IPS DF 4.7 (cell line): ENCODE data around the gene TCEA2.

Experiments used
- DNase-seq: peaks from one replicate; pipeline ENCODE4 v3.0.0-alpha.2; 2013; ENCODE audit warnings: low spot score; ENCODE audit errors: extremely low read depth

Gene TCEA2

GRCh38 chr20:64048402-64049044, 14.5 kb upstream of the TCEA2 start:
- no peak for DNase-seq

- no peak for DNase-seq
Measured at GRCh38 chr20:64049060-64049877, 13.7 kb upstream of the TCEA2 start, which contains the start of gene SOX18. Gene SOX18, minus strand, starts transcription at chr20:64049639. Its CDS starts 123 bp downstream, at chr20:64049516.

GRCh38 chr20:64049878-64050260, 13.1 kb upstream of the TCEA2 start:
- no peak for DNase-seq

GRCh38 chr20:64050261-64051032, 12.6 kb upstream of the TCEA2 start:
- no peak for DNase-seq

- DNase-seq, result no peak
Measured at GRCh38 chr20:64051033-64051452, 12.0 kb upstream of the TCEA2 start.

- DNase-seq, result no peak
Measured at GRCh38 chr20:64051561-64052325, 11.3 kb upstream of the TCEA2 start.

GRCh38 chr20:64052326-64052722, 10.7 kb upstream of the TCEA2 start:
- no peak for DNase-seq

GRCh38 chr20:64052987-64053840, 9.8 kb upstream of the TCEA2 start:
- DNase-seq, result no peak

- no peak for DNase-seq
Measured at GRCh38 chr20:64053841-64054661, 8.9 kb upstream of the TCEA2 start.

- DNase-seq, result no peak
Measured at GRCh38 chr20:64055396-64055892, 7.6 kb upstream of the TCEA2 start.

- DNase-seq, result no peak
Measured at GRCh38 chr20:64055893-64056638, 6.9 kb upstream of the TCEA2 start.

- no peak for DNase-seq
Measured at GRCh38 chr20:64056639-64056888, 6.4 kb upstream of the TCEA2 start.

GRCh38 chr20:64056889-64057627, 5.9 kb upstream of the TCEA2 start:
- no peak for DNase-seq

- no peak for DNase-seq
Measured at GRCh38 chr20:64057628-64058498, 5.1 kb upstream of the TCEA2 start.

GRCh38 chr20:64058536-64058935, 4.5 kb upstream of the TCEA2 start:
- no peak for DNase-seq

GRCh38 chr20:64062276-64062595, 762 bp upstream of the TCEA2 start:
- no peak for DNase-seq

- DNase-seq, result no peak
Measured at GRCh38 chr20:64063389-64064144, 569 bp downstream of the TCEA2 start.
